Mesenchymal stem cell (in vitro differentiated cells and primary cell): ENCODE results near the gene RAB43.

ENCODE experiments used
- DNase-seq: peaks from one replicate; pipeline ENCODE4 v3.0.0-alpha.2; 2013
- H2AFZ ChIP-seq: one replicate; pipeline ENCODE4 v1.6.1; 2013; ENCODE audit warnings: low read depth, mild to moderate bottlenecking, control low read depth, inconsistent platforms, low read length, moderate library complexity
- H2AK5ac ChIP-seq: 2 replicates; pipeline ENCODE4 v1.6.1; 2013; ENCODE audit warnings: low read length, moderate library complexity, mild to moderate bottlenecking, inconsistent platforms; ENCODE audit not compliant: severe bottlenecking
- H2BK120ac ChIP-seq: one replicate; pipeline ENCODE4 v1.6.1; 2013; ENCODE audit warnings: low read depth, mild to moderate bottlenecking, inconsistent platforms, low read length, moderate library complexity
- H2BK12ac ChIP-seq, 2 experiments: one replicate each; pipeline ENCODE4 v1.6.1; 2013; ENCODE audit warnings: inconsistent platforms in 2 of 2, low read length in 2 of 2, mild to moderate bottlenecking in 2 of 2, moderate library complexity in 2 of 2, control low read depth in 1 of 2
- H2BK15ac ChIP-seq: one replicate; pipeline ENCODE4 v1.6.1; 2013; ENCODE audit warnings: mild to moderate bottlenecking, low read depth, inconsistent platforms; ENCODE audit not compliant: poor library complexity, severe bottlenecking
- H2BK5ac ChIP-seq: 2 replicates; pipeline ENCODE4 v1.6.1; 2013; ENCODE audit warnings: low read depth, mild to moderate bottlenecking, low read length, control low read depth, inconsistent platforms; ENCODE audit not compliant: poor library complexity, severe bottlenecking
- H3K14ac ChIP-seq, 2 experiments: one replicate each; pipeline ENCODE4 v1.6.1; 2013; ENCODE audit warnings: inconsistent platforms in 2 of 2, low read length in 2 of 2, control low read depth in 1 of 2, mild to moderate bottlenecking in 1 of 2, moderate library complexity in 1 of 2
- H3K18ac ChIP-seq, 2 experiments: one replicate each; pipeline ENCODE4 v1.6.1; 2013; ENCODE audit warnings: inconsistent platforms in 2 of 2, low read length in 2 of 2, control low read depth in 1 of 2, low read depth in 1 of 2, mild to moderate bottlenecking in 1 of 2
- H3K23ac ChIP-seq, 2 experiments: one replicate each; pipeline ENCODE4 v1.6.1; 2013; ENCODE audit warnings: inconsistent platforms in 2 of 2, low read length in 2 of 2, mild to moderate bottlenecking in 2 of 2, moderate library complexity in 2 of 2, control low read depth in 1 of 2
- H3K27ac ChIP-seq: 2 replicates; pipeline ENCODE4 v1.5.1; 2013; ENCODE audit warnings: mild to moderate bottlenecking, moderate library complexity, low read length, control low read depth, inconsistent platforms; ENCODE audit not compliant: poor library complexity, severe bottlenecking
- H3K27me3 ChIP-seq, 2 experiments: 2 replicates each; pipeline versions ENCODE4 v1.6.1 to v1.7.0; 2013; ENCODE audit warnings: low read length in 2 of 2, mild to moderate bottlenecking in 2 of 2, moderate library complexity in 2 of 2, control low read depth in 1 of 2, inconsistent platforms in 1 of 2; ENCODE audit not compliant: control insufficient read depth in 1 of 2, insufficient read depth in 1 of 2
- H3K36me3 ChIP-seq, 2 experiments: 2 replicates each; pipeline versions ENCODE4 v1.6.1 to v1.7.0; 2013; ENCODE audit warnings: low read length in 2 of 2, control low read depth in 1 of 2, inconsistent platforms in 1 of 2, low read depth in 1 of 2, mild to moderate bottlenecking in 1 of 2; ENCODE audit not compliant: insufficient read depth in 2 of 2, control insufficient read depth in 1 of 2
- H3K4ac ChIP-seq, 2 experiments: one replicate each; pipeline ENCODE4 v1.6.1; 2013; ENCODE audit warnings: inconsistent platforms in 2 of 2, low read length in 2 of 2, mild to moderate bottlenecking in 2 of 2, moderate library complexity in 2 of 2, control low read depth in 1 of 2, low read depth in 1 of 2
- H3K4me1 ChIP-seq: 2 replicates; pipeline ENCODE4 v1.6.1; 2013; ENCODE audit warnings: low read depth, low read length, control low read depth; ENCODE audit not compliant: control insufficient read depth, insufficient read depth
- H3K4me2 ChIP-seq: 2 replicates; pipeline ENCODE4 v1.6.1; 2013; ENCODE audit warnings: low read length, mild to moderate bottlenecking, inconsistent platforms; ENCODE audit not compliant: poor library complexity, severe bottlenecking
- H3K4me3 ChIP-seq, 2 experiments: 2 replicates each; pipeline versions ENCODE4 v1.5.1 to v1.7.0; 2013; ENCODE audit warnings: low read length in 2 of 2, mild to moderate bottlenecking in 2 of 2, control low read depth in 1 of 2, low read depth in 1 of 2; ENCODE audit not compliant: insufficient read depth in 1 of 2
- H3K79me1 ChIP-seq: replicated peaks from 2 replicates; pipeline ENCODE4 v1.6.1; 2013; ENCODE audit warnings: mild to moderate bottlenecking, control low read depth, low read length, inconsistent platforms; ENCODE audit not compliant: poor library complexity, severe bottlenecking
- H3K9ac ChIP-seq: 2 replicates; pipeline ENCODE4 v1.7.0; 2013; ENCODE audit warnings: mild to moderate bottlenecking, low read length, moderate library complexity
- H3K9me3 ChIP-seq: 2 replicates; pipeline ENCODE4 v1.7.0; 2013; ENCODE audit warnings: mild to moderate bottlenecking, low read length; ENCODE audit not compliant: control insufficient read depth
- H4K8ac ChIP-seq: one replicate; pipeline ENCODE4 v1.6.1; 2013; ENCODE audit warnings: inconsistent platforms, mild to moderate bottlenecking, low read length, moderate library complexity
- H4K91ac ChIP-seq: one replicate; pipeline ENCODE4 v1.6.1; 2013; ENCODE audit warnings: mild to moderate bottlenecking, low read length, inconsistent platforms
- WGBS: methylation state at CpG from one replicate; pipeline ENCODE4 v1.1.7; 2013; ENCODE audit warnings: mixed read lengths; 5-methylcytosine and 5-hydroxymethylcytosine counted together

The RAB43 gene

GRCh38 chr3:129122412-129123011, 908 bp upstream of the RAB43 start:
- Histone ChIP-seq H3K4me3 (peak overlapping the region in 1 of 2 experiments; percentile 69), H3K79me1 (peaks cover 1% of the 10 kb centered on the region), H2BK120ac (peak overlapping the region; percentile 87), H3K4me2 (peak overlapping the region; percentile 77), H4K91ac (peak overlapping the region; percentile 71), H3K14ac (no peak overlapping the region), H3K23ac (peak overlapping the region in 1 of 2 experiments; percentile 70), H3K27ac (peak overlapping the region; percentile 23), H2BK12ac (peak overlapping the region in 1 of 2 experiments; percentile 94), H2BK5ac (no peak overlapping the region), H3K9me3 (no peaks in the 10 kb centered on the region), H3K4me1 (peaks cover 19% of the 10 kb centered on the region), H4K8ac (peak overlapping the region; percentile 90), H3K18ac (peak overlapping the region; percentile 47 to 98), H2AK5ac (peak overlapping the region; percentile 38), H3K9ac (no peak overlapping the region), H3K27me3 (no peaks in the 10 kb centered on the region), H2AFZ (peak overlapping the region; percentile 58), H3K4ac (peak overlapping the region in 1 of 2 experiments; percentile 59), H2BK15ac (peak overlapping the region; percentile 97), H3K36me3 (peaks cover 15 to 25% of the 10 kb centered on the region in 2 experiments)
- 33% methylated on average over 18 of the region's 18 CpGs for WGBS
- peak; percentile 37 for DNase-seq

- Histone ChIP-seq H4K8ac (peak overlapping the region; percentile 87), H2AFZ (peak overlapping the region; percentile 65), H2BK15ac (peak overlapping the region; percentile 77), H3K18ac (peak overlapping the region; percentile 96), H2BK5ac (no peak overlapping the region), H2BK12ac (peak overlapping the region in 1 of 2 experiments; percentile 86), H3K9ac (peak overlapping the region; percentile 88), H3K4me3 (peak overlapping the region; percentile 85 to 87), H3K4ac (peak overlapping the region; percentile 86 to 96), H2AK5ac (no peak overlapping the region), H3K23ac (peak overlapping the region; percentile 5 to 59), H2BK120ac (peak overlapping the region; percentile 93), H3K14ac (peak overlapping the region; percentile 95 to 96), H3K36me3 (peaks cover 13 to 14% of the 10 kb centered on the region in 2 experiments), H3K4me2 (peak overlapping the region; percentile 93), H3K4me1 (peaks cover 22% of the 10 kb centered on the region), H3K79me1 (peaks cover 1% of the 10 kb centered on the region), H3K27me3 (no peaks in the 10 kb centered on the region), H4K91ac (peak overlapping the region; percentile 87), H3K9me3 (no peaks in the 10 kb centered on the region), H3K27ac (peak overlapping the region; percentile 86)
- peak; percentile 50 for DNase-seq
- WGBS: under 1% methylated on average over 47 of the region's 80 CpGs
Observed at GRCh38 chr3:129121016-129121791, 400 bp downstream of the RAB43 start.

- peak overlapping the region; percentile 93 for H3K4me2 ChIP-seq
- no peak overlapping the region for H2BK5ac ChIP-seq
- 6% methylated on average over 13 of the region's 18 CpGs for WGBS
- peaks cover 1% of the 10 kb centered on the region for H3K79me1 ChIP-seq
- H2AFZ ChIP-seq: peak overlapping the region; percentile 65
- peaks cover 9 to 13% of the 10 kb centered on the region in 2 experiments for H3K36me3 ChIP-seq
- H3K18ac ChIP-seq: peak overlapping the region; percentile 96
- H3K23ac ChIP-seq: peak overlapping the region; percentile 5 to 59
- peak overlapping the region; percentile 91 for H2AK5ac ChIP-seq
- peak overlapping the region; percentile 77 for H2BK15ac ChIP-seq
- peaks cover 22% of the 10 kb centered on the region for H3K4me1 ChIP-seq
- H3K27ac ChIP-seq: peak overlapping the region; percentile 86
- peak; percentile 94 for DNase-seq
- H4K8ac ChIP-seq: peak overlapping the region; percentile 87
- H3K4ac ChIP-seq: peak overlapping the region; percentile 86 to 96
- peak overlapping the region; percentile 95 to 96 for H3K14ac ChIP-seq
- peak overlapping the region; percentile 88 for H3K9ac ChIP-seq
- no peaks in the 10 kb centered on the region for H3K9me3 ChIP-seq
- H2BK12ac ChIP-seq: peak overlapping the region; percentile 41 to 86
- H4K91ac ChIP-seq: peak overlapping the region; percentile 97
- H3K4me3 ChIP-seq: peak overlapping the region; percentile 85 to 87
- no peaks in the 10 kb centered on the region for H3K27me3 ChIP-seq
- H2BK120ac ChIP-seq: peak overlapping the region; percentile 93
Observed at GRCh38 chr3:129120254-129121004, 1.2 kb downstream of the RAB43 start.
